T-cell (primary cell): ENCODE measurements around the gene PAH. TPM values are rescaled to one million over a fixed set of nuclear protein-coding genes. Genes with fewer than 3 reads are reported as not detected.
"Not testable (repeated sequence)": the region's sequence is repeated elsewhere in the genome, so short reads cannot be mapped to it uniquely, and the experiment has no call there.

Experiments
- ATAC-seq, 4 experiments: fragments of 200-7000 bp in 3 of 4; fragments of 150-1000 bp in 1 of 4; cut with Tn5 transposase; replicated peaks in 1 of 4; 1 replicate in 3 of 4; 2 replicates in 1 of 4; pipeline ENCODE4 v1.10.0; 2021; ENCODE audit warnings: moderate library complexity in 3 of 4, mild to moderate bottlenecking in 2 of 4, moderate number of reproducible peaks in 1 of 4
- CTCF ChIA-PET, 2 donors: fragments of 300-600 bp; sonication (Branson Sonifier 250); formaldehyde crosslinking; loops; one replicate each; lab custom pipeline; 2022; ENCODE audit warnings: antibody characterized with exemption in 2 of 2; lab: Charles Lee
- POLR2A ChIA-PET, 2 donors: fragments of 300-600 bp; sonication (Branson Sonifier 250); formaldehyde crosslinking; loops; one replicate each; lab custom pipeline; 2022; ENCODE audit warnings: antibody characterized with exemption in 2 of 2; lab: Charles Lee
- DNase-seq, 35 experiments: peaks; one replicate each; pipeline versions ENCODE4 v3.0.0 to v3.0.0-alpha.2; 2013 to 2023
- H3K27ac ChIP-seq: one replicate; pipeline ENCODE4 v1.5.1; 2013; ENCODE audit warnings: low read length
- H3K27me3 ChIP-seq, 2 experiments: replicated peaks in 1 of 2; 1 replicate in 1 of 2; 2 replicates in 1 of 2; pipeline versions ENCODE4 v1.6.1 to v1.7.0; 2013; ENCODE audit warnings: low read length in 1 of 2, mixed read lengths in 1 of 2; ENCODE audit not compliant: control insufficient read depth in 2 of 2, insufficient read depth in 2 of 2; ENCODE audit errors: extremely low read depth in 1 of 2
- H3K36me3 ChIP-seq, 2 donors: 1 replicate in 1 of 2; 2 replicates in 1 of 2; pipeline versions ENCODE4 v1.6.1 to v1.7.0; 2013; ENCODE audit warnings: low read length in 1 of 2; ENCODE audit not compliant: control insufficient read depth in 2 of 2, insufficient read depth in 1 of 2; ENCODE audit errors: extremely low read depth in 1 of 2
- H3K4me1 ChIP-seq, 2 experiments: 1 replicate in 1 of 2; 2 replicates in 1 of 2; pipeline versions ENCODE4 v1.6.1 to v1.7.0; 2013; ENCODE audit warnings: low read length in 2 of 2, mixed read lengths in 1 of 2; ENCODE audit not compliant: insufficient read depth in 2 of 2, control insufficient read depth in 1 of 2; ENCODE audit errors: extremely low read depth in 1 of 2
- H3K4me3 ChIP-seq, 2 donors: 1 replicate in 1 of 2; 2 replicates in 1 of 2; pipeline versions ENCODE4 v1.5.1 to v1.7.0; 2013; ENCODE audit warnings: mild to moderate bottlenecking in 2 of 2, low read length in 1 of 2, moderate library complexity in 1 of 2; ENCODE audit not compliant: control insufficient read depth in 1 of 2; ENCODE audit errors: extremely low read depth in 1 of 2
- H3K9me3 ChIP-seq: 2 replicates; pipeline ENCODE4 v1.7.0; 2013
- H3K27ac Mint-ChIP-seq, 2 donors: one replicate each; pipeline ENCODE4 v1.8.0; 2020 to 2021; ENCODE audit warnings: mild to moderate bottlenecking in 2 of 2, mixed read lengths in 2 of 2
- H3K27me3 Mint-ChIP-seq, 2 donors: one replicate each; pipeline ENCODE4 v1.8.0; 2021 to 2022; ENCODE audit warnings: mixed read lengths in 2 of 2
- H3K36me3 Mint-ChIP-seq: one replicate; pipeline ENCODE4 v1.8.0; 2021; ENCODE audit warnings: mixed read lengths
- H3K4me1 Mint-ChIP-seq, 3 donors: one replicate each; pipeline ENCODE4 v1.8.0; 2020 to 2022; ENCODE audit warnings: mixed read lengths in 3 of 3, mild to moderate bottlenecking in 1 of 3
- H3K4me3 Mint-ChIP-seq, 3 donors: one replicate each; pipeline ENCODE4 v1.8.0; 2020 to 2022; ENCODE audit warnings: mild to moderate bottlenecking in 3 of 3, mixed read lengths in 3 of 3, moderate library complexity in 3 of 3
- H3K9me3 Mint-ChIP-seq, 3 donors: one replicate each; pipeline ENCODE4 v1.8.0; 2020 to 2022; ENCODE audit warnings: mixed read lengths in 3 of 3
- WGBS: methylation state at CpG from one replicate; pipeline ENCODE4 v1.1.5; 2013; ENCODE audit warnings: missing lambda C conversion rate; ENCODE audit not compliant: insufficient coverage; 5-methylcytosine and 5-hydroxymethylcytosine counted together
- total RNA-seq, 35 experiments: library from RNA in 6 of 35; stranded (reverse) in 6 of 35; fragments of 120-200 nt in 1 of 35; gene quantifications; one replicate each; pipeline versions ENCODE4 v1.2.1 to v1.2.4 and lab custom pipeline; 2013 to 2026

The PAH gene
- total RNA-seq, 5 donors from 2014 or later (not counting 1 experiment from before 2014, with no cell fraction given) = 0.30 to 2.0 (median 0.82) TPM; not detected in 2

DNA sequence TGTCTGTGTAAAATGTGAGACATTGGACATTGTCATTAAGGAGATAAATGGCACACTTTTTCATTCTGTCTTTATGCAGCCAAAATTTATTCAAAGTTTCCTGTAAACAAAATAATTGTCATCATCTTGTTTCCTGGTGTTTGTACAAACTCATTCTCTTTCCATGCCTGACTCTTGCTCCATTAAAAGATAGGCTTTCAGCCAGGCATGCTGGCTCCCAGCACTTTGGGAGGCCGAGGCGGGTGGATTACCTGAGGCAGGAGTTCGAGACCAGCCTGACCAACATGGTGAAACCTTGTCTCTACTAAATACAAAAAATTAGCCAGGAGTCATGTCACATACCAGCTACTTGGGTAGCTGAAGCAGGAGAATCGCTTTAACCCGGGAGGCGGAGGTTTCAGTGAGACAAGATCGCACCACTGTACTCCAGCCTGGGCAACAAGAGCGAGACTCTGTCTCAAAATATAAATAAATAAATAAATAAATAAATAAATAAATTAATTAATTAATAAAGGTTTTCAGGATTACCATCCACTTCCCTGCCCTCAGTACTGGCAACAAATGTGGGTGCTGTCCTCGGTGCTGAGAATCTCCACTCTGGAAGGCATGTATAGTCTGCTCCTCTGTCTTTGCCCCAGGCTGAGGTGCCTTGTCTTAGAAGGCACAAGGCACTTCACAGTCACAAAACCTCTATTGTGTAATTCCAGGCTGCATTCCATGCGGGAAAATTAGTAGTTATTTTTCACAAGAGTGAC, 83.2 kb downstream of the PAH start:
- H3K27ac Mint-ChIP-seq = no peak overlapping the region
- no peak for DNase-seq
- H3K36me3 Mint-ChIP-seq = no peaks in the 10 kb centered on the region
- WGBS = 58% methylated on average over 4 of the region's 10 CpGs
- Histone ChIP-seq H3K4me3 (no peak overlapping the region), H3K27ac (no peak overlapping the region), H3K4me1 (no peaks in the 10 kb centered on the region), H3K36me3 (no peaks in the 10 kb centered on the region), H3K9me3 (no peaks in the 10 kb centered on the region), H3K27me3 (no peaks in the 10 kb centered on the region)
- ATAC-seq = no peak
- H3K27me3 Mint-ChIP-seq = peaks cover 0 to 7% of the 10 kb centered on the region in 2 donors
- ChIA-PET POLR2A (no interaction called here), CTCF (no interaction called here)
- no peak overlapping the region for H3K4me3 Mint-ChIP-seq
- H3K9me3 Mint-ChIP-seq = no peaks in the 10 kb centered on the region
- no peaks in the 10 kb centered on the region for H3K4me1 Mint-ChIP-seq

- H3K4me1 Mint-ChIP-seq, H3K9me3 ChIP-seq, H3K27me3 ChIP-seq, H3K27ac Mint-ChIP-seq, H3K9me3 Mint-ChIP-seq, CTCF ChIA-PET, H3K36me3 ChIP-seq, H3K4me1 ChIP-seq, ATAC-seq, H3K36me3 Mint-ChIP-seq, DNase-seq, H3K27me3 Mint-ChIP-seq, H3K27ac ChIP-seq, H3K4me3 Mint-ChIP-seq, H3K4me3 ChIP-seq, POLR2A ChIA-PET: not testable (repeated sequence)
- 93% methylated on average over 5 of the region's 24 CpGs for WGBS
Observed at GRCh38 chr12:102832826-102833225, 84.2 kb downstream of the PAH start.

GRCh38 chr12:102824218-102824835, 92.7 kb downstream of the PAH start:
- Histone ChIP-seq H3K27me3 (peaks cover 8 to 9% of the 10 kb centered on the region in 2 experiments), H3K4me3 (no peak overlapping the region), H3K27ac (no peak overlapping the region), H3K9me3 (no peaks in the 10 kb centered on the region), H3K36me3 (no peaks in the 10 kb centered on the region), H3K4me1 (no peaks in the 10 kb centered on the region)
- H3K9me3 Mint-ChIP-seq = peaks cover 0 to 8% (median 0%) of the 10 kb centered on the region in 3 donors
- POLR2A ChIA-PET = no interaction called here
- no peaks in the 10 kb centered on the region for H3K36me3 Mint-ChIP-seq
- no peak for DNase-seq
- WGBS = 12% methylated on average over 33 of the region's 36 CpGs
- peaks cover 23 to 29% of the 10 kb centered on the region in 2 donors for H3K27me3 Mint-ChIP-seq
- peaks cover 0 to 4% (median 0%) of the 10 kb centered on the region in 3 donors for H3K4me1 Mint-ChIP-seq
- H3K27ac Mint-ChIP-seq = no peak overlapping the region
- ATAC-seq = peak in 1 of 4 experiments; percentile 34
- H3K4me3 Mint-ChIP-seq = no peak overlapping the region
- CTCF ChIA-PET = no interaction called here

GRCh38 chr12:102821149-102821548, 95.9 kb downstream of the PAH start:
- H3K4me1 ChIP-seq = no peaks in the 10 kb centered on the region
- peaks cover 27 to 37% of the 10 kb centered on the region in 2 donors for H3K27me3 Mint-ChIP-seq
- no peak overlapping the region for H3K4me3 Mint-ChIP-seq
- no peaks in the 10 kb centered on the region for H3K9me3 ChIP-seq
- H3K27ac Mint-ChIP-seq = no peak overlapping the region
- H3K9me3 Mint-ChIP-seq = peaks cover 0 to 8% (median 0%) of the 10 kb centered on the region in 3 donors
- CTCF ChIA-PET = no interaction called here
- DNase-seq (no peak), ATAC-seq (no peak)
- WGBS = no CpG with 5 or more reads among the region's 5 CpGs
- H3K27me3 ChIP-seq = peaks cover 8 to 9% of the 10 kb centered on the region in 2 experiments
- peaks cover 0 to 4% (median 0%) of the 10 kb centered on the region in 3 donors for H3K4me1 Mint-ChIP-seq
- H3K36me3 Mint-ChIP-seq = no peaks in the 10 kb centered on the region
- H3K36me3 ChIP-seq = no peaks in the 10 kb centered on the region
- POLR2A ChIA-PET = no interaction called here
- H3K4me3 ChIP-seq = no peak overlapping the region
- no peak overlapping the region for H3K27ac ChIP-seq

- Histone ChIP-seq H3K9me3 (no peaks in the 10 kb centered on the region), H3K27ac (no peak overlapping the region), H3K4me1 (no peaks in the 10 kb centered on the region), H3K27me3 (no peaks in the 10 kb centered on the region), H3K4me3 (no peak overlapping the region), H3K36me3 (no peaks in the 10 kb centered on the region)
- ATAC-seq (no peak), DNase-seq (no peak)
- WGBS = no CpG with 5 or more reads among the region's 5 CpGs
- H3K4me1 Mint-ChIP-seq = no peaks in the 10 kb centered on the region
- H3K36me3 Mint-ChIP-seq = no peaks in the 10 kb centered on the region
- ChIA-PET CTCF (no interaction called here), POLR2A (no interaction called here)
- no peaks in the 10 kb centered on the region for H3K9me3 Mint-ChIP-seq
- H3K27ac Mint-ChIP-seq = no peak overlapping the region
- no peak overlapping the region for H3K4me3 Mint-ChIP-seq
- peaks cover 8 to 21% of the 10 kb centered on the region in 2 donors for H3K27me3 Mint-ChIP-seq
Observed at GRCh38 chr12:102816816-102817434, 100.1 kb downstream of the PAH start.

DNA sequence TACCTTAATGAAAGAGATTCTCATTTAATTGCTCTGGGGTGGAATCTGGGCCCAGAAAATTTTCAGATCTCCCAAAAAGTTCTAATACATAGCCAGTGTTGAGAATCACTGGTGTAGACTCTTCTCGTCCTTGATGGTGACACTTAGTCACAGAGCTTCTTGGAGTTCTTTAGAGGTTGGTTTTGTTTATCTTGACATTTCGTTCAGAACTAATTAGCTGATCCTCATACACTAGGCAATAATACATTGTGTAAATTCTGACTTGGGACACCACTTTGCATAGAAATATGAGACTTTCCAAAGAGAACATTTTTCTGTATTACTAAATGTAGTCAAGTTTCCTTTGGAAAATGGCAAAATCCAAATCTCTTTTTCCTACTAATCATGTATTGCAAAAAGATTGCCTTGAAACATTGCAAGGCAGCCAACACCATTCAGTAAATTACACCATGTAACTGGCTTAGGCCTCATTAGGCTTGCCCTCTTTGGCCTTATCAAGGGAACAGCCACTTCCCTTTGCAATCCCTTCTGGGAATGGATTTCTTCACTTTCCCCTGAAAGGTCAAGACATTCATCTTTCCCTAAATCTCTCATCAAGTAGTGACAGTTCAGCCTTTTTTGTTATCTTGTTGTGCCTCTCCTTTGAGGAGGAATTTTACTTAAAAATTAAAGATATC, 102.2 kb downstream of the PAH start:
- no peak overlapping the region for H3K4me3 ChIP-seq
- Mint-ChIP-seq H3K4me3 (no peak overlapping the region), H3K4me1 (no peaks in the 10 kb centered on the region), H3K27me3 (peaks cover 8 to 21% of the 10 kb centered on the region in 2 donors), H3K9me3 (no peaks in the 10 kb centered on the region), H3K27ac (no peak overlapping the region), H3K36me3 (no peaks in the 10 kb centered on the region)
- H3K4me1 ChIP-seq = no peaks in the 10 kb centered on the region
- WGBS = no CpG with 5 or more reads among the region's 2 CpGs
- H3K36me3 ChIP-seq = no peaks in the 10 kb centered on the region
- no peaks in the 10 kb centered on the region for H3K27me3 ChIP-seq
- ChIA-PET POLR2A (no interaction called here), CTCF (no interaction called here)
- ATAC-seq (no peak), DNase-seq (no peak)
- no peak overlapping the region for H3K27ac ChIP-seq
- H3K9me3 ChIP-seq = no peaks in the 10 kb centered on the region
